GM19239 (cell line): ENCODE results near the gene MUL1.

Experiments used
- DNase-seq: peaks from one replicate; pipeline ENCODE4 v3.0.0; 2011; ENCODE audit warnings: low spot score; ENCODE audit not compliant: insufficient read length
- FAIRE-seq: peaks from 2 replicates; lab custom pipeline; 2011; peaks lifted over from hg19 to GRCh38; lab: Jason Lieb, UNC

MUL1 gene, protein sequence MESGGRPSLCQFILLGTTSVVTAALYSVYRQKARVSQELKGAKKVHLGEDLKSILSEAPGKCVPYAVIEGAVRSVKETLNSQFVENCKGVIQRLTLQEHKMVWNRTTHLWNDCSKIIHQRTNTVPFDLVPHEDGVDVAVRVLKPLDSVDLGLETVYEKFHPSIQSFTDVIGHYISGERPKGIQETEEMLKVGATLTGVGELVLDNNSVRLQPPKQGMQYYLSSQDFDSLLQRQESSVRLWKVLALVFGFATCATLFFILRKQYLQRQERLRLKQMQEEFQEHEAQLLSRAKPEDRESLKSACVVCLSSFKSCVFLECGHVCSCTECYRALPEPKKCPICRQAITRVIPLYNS

GRCh38 chr1:20507564-20508410 lies at the start of gene MUL1:
MUL1 (minus strand) TSS chr1:20508151; CDS start chr1:20508024, 127 bp downstream.
- peak; percentile 92 for DNase-seq
- FAIRE-seq: peak; percentile 96

DNA sequence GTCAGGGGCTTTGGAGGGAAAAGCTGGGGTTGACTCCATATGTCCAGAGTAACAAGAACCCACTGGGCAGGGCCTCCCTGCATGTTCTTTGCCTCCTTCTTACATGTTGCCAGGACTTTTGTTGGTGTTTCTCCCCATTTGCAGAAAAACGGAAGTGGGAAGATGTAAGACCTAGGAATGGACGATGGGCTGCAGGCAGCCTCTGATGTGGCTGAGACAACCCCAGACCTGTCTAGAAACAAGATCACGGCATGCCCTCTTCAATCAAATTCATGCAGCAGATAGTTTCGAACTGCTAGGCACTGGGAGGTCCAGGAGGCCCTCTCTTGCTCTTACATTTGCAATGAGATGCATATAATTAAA lies 47.8 kb upstream of the MUL1 start:
- no peak for FAIRE-seq
- no peak for DNase-seq

DNA sequence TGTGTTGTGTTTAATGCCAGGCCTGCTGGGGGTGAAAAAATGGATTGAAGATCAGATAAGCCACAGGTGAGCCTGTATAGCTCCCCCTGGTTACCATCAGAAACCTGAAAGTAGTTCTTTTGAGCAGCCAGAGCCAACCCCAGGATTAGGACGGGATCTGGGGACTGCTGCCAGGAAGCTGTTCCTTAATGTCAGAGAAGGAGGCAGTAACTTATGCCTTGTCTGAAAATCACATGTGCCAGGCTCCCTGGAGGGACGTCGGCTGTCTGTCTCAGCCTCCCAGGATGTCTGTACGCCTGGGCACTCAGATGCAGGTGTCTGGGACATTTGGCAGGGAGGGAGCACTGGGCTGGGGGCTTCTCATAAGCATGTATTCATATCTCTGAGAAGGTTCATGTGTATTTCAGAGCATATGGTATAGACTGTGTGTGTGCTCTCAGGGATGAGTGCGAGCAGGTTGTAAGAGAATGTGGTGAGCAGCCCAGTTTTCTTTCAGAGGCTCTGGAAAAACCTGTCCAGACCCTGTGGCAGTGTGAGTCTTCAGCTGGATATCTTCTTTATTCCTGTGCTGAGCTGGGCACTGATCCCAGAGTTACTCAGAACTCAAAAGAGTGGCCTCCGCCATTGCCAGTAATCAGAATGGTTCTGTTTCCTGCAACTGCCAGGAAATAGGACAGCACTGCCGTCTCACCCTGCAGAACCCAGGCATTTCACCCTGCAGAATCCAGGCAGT lies 47.2 kb upstream of the MUL1 start:
- FAIRE-seq (no peak), DNase-seq (no peak)

DNA sequence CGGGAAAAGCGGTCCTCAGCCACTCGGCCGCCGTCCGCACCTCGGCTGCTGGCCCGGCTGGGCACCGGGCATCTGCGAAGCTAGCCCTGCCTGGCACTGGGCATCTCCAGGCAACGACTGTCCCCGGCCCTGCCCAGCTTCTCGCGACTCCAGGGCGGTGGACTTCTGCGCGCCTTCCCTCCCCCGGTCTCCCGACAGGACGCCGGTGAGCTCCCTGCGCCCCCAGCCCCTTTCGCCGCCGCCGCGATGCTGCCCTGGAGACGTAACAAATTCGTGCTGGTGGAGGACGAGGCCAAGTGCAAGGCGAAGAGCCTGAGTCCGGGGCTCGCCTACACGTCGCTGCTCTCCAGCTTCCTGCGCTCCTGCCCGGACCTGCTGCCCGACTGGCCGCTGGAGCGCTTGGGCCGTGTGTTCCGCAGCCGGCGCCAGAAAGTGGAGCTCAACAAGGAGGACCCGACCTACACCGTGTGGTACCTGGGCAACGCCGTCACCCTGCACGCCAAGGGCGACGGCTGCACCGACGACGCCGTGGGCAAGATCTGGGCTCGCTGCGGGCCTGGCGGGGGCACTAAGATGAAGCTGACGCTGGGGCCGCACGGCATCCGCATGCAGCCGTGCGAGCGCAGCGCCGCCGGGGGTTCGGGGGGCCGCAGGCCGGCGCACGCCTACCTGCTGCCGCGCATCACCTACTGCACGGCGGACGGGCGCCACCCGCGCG lies 44.9 kb upstream of the MUL1 start:
- no peak for DNase-seq

DNA sequence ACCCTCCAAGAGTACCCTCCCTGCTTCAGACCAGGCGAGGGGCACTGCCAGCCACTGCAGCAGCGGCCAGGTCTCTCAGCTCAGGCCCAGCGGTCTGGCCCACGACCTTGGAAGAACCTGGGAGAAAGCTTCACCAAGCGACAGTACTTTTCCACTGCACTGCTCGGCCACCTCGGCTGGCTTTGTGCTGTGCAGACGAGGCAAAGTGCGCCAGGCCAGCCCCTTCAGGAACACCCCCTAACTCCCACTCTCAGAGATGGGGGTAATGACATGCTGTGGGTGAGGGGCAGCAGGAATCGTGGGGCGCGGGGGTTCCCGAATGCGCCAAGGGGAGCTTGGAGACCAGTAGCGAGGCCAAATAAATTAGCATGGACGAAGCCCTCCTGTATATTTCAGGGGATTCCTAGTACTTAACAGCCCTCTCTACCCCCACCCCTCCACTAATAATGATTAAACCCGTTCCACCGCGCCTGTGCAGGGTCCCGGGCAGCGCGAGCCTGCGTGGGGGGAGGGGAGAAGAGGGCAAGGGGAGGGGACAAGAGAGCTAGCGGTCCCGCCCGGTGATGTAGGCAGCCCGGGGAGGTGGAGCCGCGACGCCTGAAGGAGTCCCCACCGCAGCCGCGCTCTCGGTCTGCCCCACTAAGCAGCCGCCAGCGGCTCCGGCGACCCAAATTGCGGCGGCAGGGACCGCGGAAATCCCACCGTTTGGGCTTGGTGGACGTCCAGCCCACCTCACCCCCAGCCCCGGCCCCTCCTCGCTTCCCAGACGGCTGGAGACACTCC lies 44.2 kb upstream of the MUL1 start, which contains the start of gene FAM43B:
TSS of gene FAM43B (plus strand) at position 629 of the 783 bp plus-strand sequence. CDS start 401 bp downstream, outside the sequence.
- no peak for DNase-seq
- FAIRE-seq: no peak

More for the DNA sequence above, 44.9 kb upstream of the MUL1 start:
- FAIRE-seq: no peak

GRCh38 chr1:20551161-20551560 lies 43.2 kb upstream of the MUL1 start:
- FAIRE-seq (no peak), DNase-seq (no peak)

DNA sequence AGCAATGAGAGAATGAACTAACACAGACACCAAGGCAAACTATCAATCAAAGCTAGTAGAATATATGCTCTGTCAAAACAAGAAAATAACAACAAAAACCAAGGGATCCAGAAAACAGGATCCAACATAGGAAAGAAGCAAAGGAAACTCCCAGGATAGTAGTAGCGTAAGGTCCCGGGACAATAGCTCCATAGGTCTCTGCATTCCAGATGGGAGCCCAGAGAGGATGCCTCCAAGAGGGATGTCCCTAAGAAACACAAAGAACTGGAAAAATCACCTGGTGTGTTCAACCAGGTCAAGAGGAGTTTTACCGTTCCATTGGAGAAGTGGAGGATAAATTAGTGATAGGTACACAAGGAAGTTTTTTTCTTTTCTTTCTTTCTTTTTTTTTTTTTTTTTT lies 38.7 kb upstream of the MUL1 start:
- FAIRE-seq: no peak
- no peak for DNase-seq

- FAIRE-seq (no peak), DNase-seq (no peak)
Observed at GRCh38 chr1:20540281-20540680, 32.3 kb upstream of the MUL1 start.

DNA sequence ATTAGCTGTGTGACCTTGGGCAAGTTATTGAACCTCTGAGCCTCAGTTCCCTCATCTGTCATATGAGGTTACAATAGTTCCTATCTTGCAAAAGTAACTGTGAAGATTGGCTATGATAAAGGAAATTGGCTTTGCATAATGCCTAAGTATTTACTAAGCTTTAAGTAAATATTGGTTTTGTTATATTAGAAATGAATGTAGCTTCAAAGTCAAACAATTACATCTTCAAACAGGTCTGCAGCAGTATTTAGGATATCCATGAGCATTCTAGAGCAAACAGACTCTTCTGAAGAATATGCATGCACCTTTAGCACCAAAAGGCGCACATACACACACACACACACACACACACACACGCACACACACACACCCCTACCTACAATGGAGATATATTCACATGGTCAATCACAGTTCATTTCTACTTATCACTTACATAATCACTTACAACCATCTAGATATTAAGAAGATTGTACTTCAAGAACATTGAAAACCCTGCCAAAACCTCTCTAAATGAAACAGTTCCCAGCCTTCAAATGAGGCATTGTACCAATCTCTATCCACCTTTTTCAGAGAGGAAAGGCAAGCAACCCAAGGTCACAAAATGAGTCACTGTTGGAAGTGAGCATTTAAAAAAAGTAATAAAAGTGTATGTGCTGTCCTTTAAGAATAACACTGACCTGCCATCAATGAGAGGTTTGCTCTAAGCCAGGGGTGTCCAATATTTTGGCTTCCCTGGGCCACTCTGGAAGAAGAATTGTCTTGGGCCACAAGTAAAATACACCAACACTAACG lies 31.0 kb upstream of the MUL1 start:
- DNase-seq (no peak), FAIRE-seq (no peak)

DNA sequence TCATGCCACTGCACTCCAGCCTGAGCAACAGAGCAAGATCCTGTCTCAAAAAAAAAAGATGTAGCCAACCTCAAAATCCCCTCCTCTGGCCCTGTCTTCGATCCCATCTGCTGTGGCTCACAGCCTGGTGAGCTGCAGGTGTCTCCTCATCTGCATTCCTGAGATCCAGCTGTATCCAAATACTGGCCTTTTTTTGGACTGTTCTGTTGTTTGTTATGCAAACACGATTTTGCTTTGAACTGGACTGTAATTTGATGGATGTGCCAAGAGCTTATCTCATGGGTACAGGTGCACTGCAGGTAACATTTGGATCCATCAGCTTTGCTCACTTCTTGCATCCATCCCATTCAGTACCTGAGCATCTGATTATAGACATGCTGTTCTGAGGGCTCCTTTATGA lies 30.3 kb upstream of the MUL1 start:
- FAIRE-seq (no peak), DNase-seq (no peak)

- FAIRE-seq: no peak
Observed at GRCh38 chr1:20534659-20535417, 26.9 kb upstream of the MUL1 start.

GRCh38 chr1:20533635-20534034 lies 25.7 kb upstream of the MUL1 start:
- FAIRE-seq (no peak), DNase-seq (no peak)

More at GRCh38 chr1:20534659-20535417, 26.9 kb upstream of the MUL1 start:
- DNase-seq: no peak

- FAIRE-seq: no peak
- DNase-seq: no peak
Observed at GRCh38 chr1:20530901-20531300, 22.9 kb upstream of the MUL1 start.

GRCh38 chr1:20530306-20530705 lies 22.4 kb upstream of the MUL1 start:
- FAIRE-seq (no peak), DNase-seq (no peak)

GRCh38 chr1:20528221-20528620 lies 20.3 kb upstream of the MUL1 start:
- DNase-seq (no peak), FAIRE-seq (no peak)

GRCh38 chr1:20526267-20526666 lies 18.3 kb upstream of the MUL1 start:
- no peak for FAIRE-seq
- no peak for DNase-seq

- DNase-seq (peak; percentile 46), FAIRE-seq (peak; percentile 89)
Observed at GRCh38 chr1:20521960-20522861, 14.3 kb upstream of the MUL1 start.
